ENCODE measurements around the gene S1PR3.
"Not testable (repeated sequence)": the region's sequence is repeated elsewhere in the genome, so short reads cannot be mapped to it uniquely, and the experiment has no call there.

S1PR3 gene

GRCh38 chr9:88991066-88992034 lies at the start of gene S1PR3:
TSS of gene S1PR3 (plus strand) at chr9:88991468. CDS start at chr9:89001201, 9,733 bp downstream.
- DNase-seq (ENCODE audit: low read depth), result no peak
- H3K4me3 ChIP-seq (ENCODE audit: low read depth, low read length), result peak within 1 kb of the TSS; percentile 73

GRCh38 chr9:88941586-88941985 lies 49.7 kb upstream of the S1PR3 start:
- not testable (repeated sequence) for H3K4me3 ChIP-seq (ENCODE audit: low read depth, low read length); DNase-seq (ENCODE audit: low read depth)

GRCh38 chr9:88942411-88942810 lies 48.9 kb upstream of the S1PR3 start:
- H3K4me3 ChIP-seq (ENCODE audit: low read depth, low read length), result no peak overlapping the region
- no peak for DNase-seq (ENCODE audit: low read depth)

- DNase-seq (ENCODE audit: low read depth), result no peak
- no peak overlapping the region for H3K4me3 ChIP-seq (ENCODE audit: low read depth, low read length)
Measured at GRCh38 chr9:88945636-88946333, 45.5 kb upstream of the S1PR3 start.

- H3K4me3 ChIP-seq (ENCODE audit: low read depth, low read length), result no peak overlapping the region
- DNase-seq (ENCODE audit: low read depth), result peak; percentile 51
Measured at GRCh38 chr9:88947581-88948573, 43.4 kb upstream of the S1PR3 start.

- H3K4me3 ChIP-seq (ENCODE audit: low read depth, low read length), result no peak overlapping the region
- DNase-seq (ENCODE audit: low read depth), result peak; percentile 88
Measured at GRCh38 chr9:88949425-88949824, 41.8 kb upstream of the S1PR3 start.

GRCh38 chr9:88949961-88950340 lies 41.3 kb upstream of the S1PR3 start:
- DNase-seq (ENCODE audit: low read depth), result no peak
- no peak overlapping the region for H3K4me3 ChIP-seq (ENCODE audit: low read depth, low read length)

GRCh38 chr9:88950341-88951154 lies 40.7 kb upstream of the S1PR3 start:
- H3K4me3 ChIP-seq (ENCODE audit: low read depth, low read length), result no peak overlapping the region
- DNase-seq (ENCODE audit: low read depth), result peak; percentile 59

- no peak for DNase-seq (ENCODE audit: low read depth)
- no peak overlapping the region for H3K4me3 ChIP-seq (ENCODE audit: low read depth, low read length)
Measured at GRCh38 chr9:88951155-88951542, 40.1 kb upstream of the S1PR3 start.

- DNase-seq (ENCODE audit: low read depth), result no peak
- H3K4me3 ChIP-seq (ENCODE audit: low read depth, low read length), result no peak overlapping the region
Measured at GRCh38 chr9:88952086-88952615, 39.1 kb upstream of the S1PR3 start.

GRCh38 chr9:88952976-88953375 lies 38.3 kb upstream of the S1PR3 start:
- no peak overlapping the region for H3K4me3 ChIP-seq (ENCODE audit: low read depth, low read length)
- no peak for DNase-seq (ENCODE audit: low read depth)

- no peak overlapping the region for H3K4me3 ChIP-seq (ENCODE audit: low read depth, low read length)
- peak; percentile 52 for DNase-seq (ENCODE audit: low read depth)
Measured at GRCh38 chr9:88953381-88954029, 37.8 kb upstream of the S1PR3 start.

- DNase-seq (ENCODE audit: low read depth), result no peak
- no peak overlapping the region for H3K4me3 ChIP-seq (ENCODE audit: low read depth, low read length)
Measured at GRCh38 chr9:88954066-88954465, 37.2 kb upstream of the S1PR3 start.

GRCh38 chr9:88957526-88957925 lies 33.7 kb upstream of the S1PR3 start:
- no peak for DNase-seq (ENCODE audit: low read depth)
- no peak overlapping the region for H3K4me3 ChIP-seq (ENCODE audit: low read depth, low read length)

GRCh38 chr9:88959727-88960469 lies 31.4 kb upstream of the S1PR3 start:
- no peak overlapping the region for H3K4me3 ChIP-seq (ENCODE audit: low read depth, low read length)
- no peak for DNase-seq (ENCODE audit: low read depth)

GRCh38 chr9:88960632-88961031 lies 30.6 kb upstream of the S1PR3 start:
- no peak for DNase-seq (ENCODE audit: low read depth)
- H3K4me3 ChIP-seq (ENCODE audit: low read depth, low read length), result no peak overlapping the region

- DNase-seq (ENCODE audit: low read depth), result no peak
- no peak overlapping the region for H3K4me3 ChIP-seq (ENCODE audit: low read depth, low read length)
Measured at GRCh38 chr9:88965473-88965872, 25.8 kb upstream of the S1PR3 start.

Measured in skeletal muscle cell (primary cell).